Endothelial cell of umbilical vein (primary cell): ENCODE results near the gene BCL11A. TPM values are rescaled to one million over a fixed set of nuclear protein-coding genes. Genes with fewer than 3 reads are reported as not detected.

Experiments used
- BruUV-seq: library from RNA; stranded (reverse); fragments of 400-500 nt; replicated peaks from 2 replicates; lab custom pipeline; 2021; lab: Mats Ljungman, UMichigan
- CTCF ChIA-PET: fragments of 300-600, 350-600 bp; sonication (Branson Sonifier 250); formaldehyde crosslinking; loops from one replicate; lab custom pipeline; 2021; ENCODE audit warnings: antibody characterized with exemption, inconsistent platforms; lab: Charles Lee
- POLR2A ChIA-PET: fragments of 300-600, 350-600 bp; sonication (Branson Sonifier 250); formaldehyde crosslinking; loops from one replicate; lab custom pipeline; 2021; ENCODE audit warnings: antibody characterized with exemption, inconsistent platforms; lab: Charles Lee
- DNase-seq: peaks from one replicate; pipeline ENCODE4 v3.0.0-alpha.2; 2011; ENCODE audit warnings: low read depth, low spot score
- FAIRE-seq: peaks from 2 replicates; lab custom pipeline; 2011; peaks lifted over from hg19 to GRCh38; lab: Jason Lieb, UNC
- H2AFZ ChIP-seq: 2 replicates; pipeline ENCODE4 v1.6.0; 2012; ENCODE audit warnings: low read depth, low read length, control low read depth, inconsistent platforms
- H3K27ac ChIP-seq: 2 replicates; pipeline ENCODE4 v1.5.1; 2011; ENCODE audit warnings: low read depth, mild to moderate bottlenecking, control low read depth, low read length, moderate library complexity; ENCODE audit not compliant: insufficient read depth
- H3K27me3 ChIP-seq, 2 experiments: 2 replicates each; pipeline versions ENCODE4 v1.6.0 to v1.6.1; 2011; ENCODE audit warnings: low read length in 2 of 2, mixed read lengths in 1 of 2; ENCODE audit not compliant: control insufficient read depth in 2 of 2, insufficient read depth in 2 of 2
- H3K36me3 ChIP-seq, 2 experiments: 2 replicates in 1 of 2; 3 replicates in 1 of 2; pipeline ENCODE4 v1.5.1; 2011; ENCODE audit warnings: low read length in 2 of 2, mild to moderate bottlenecking in 1 of 2, moderate library complexity in 1 of 2; ENCODE audit not compliant: control insufficient read depth in 2 of 2, insufficient read depth in 2 of 2; ENCODE audit errors: extremely low read depth in 1 of 2
- H3K4me1 ChIP-seq: 3 replicates; pipeline ENCODE4 v1.5.1; 2011; ENCODE audit warnings: mild to moderate bottlenecking, low read length; ENCODE audit not compliant: control insufficient read depth, insufficient read depth; ENCODE audit errors: extremely low read depth
- H3K4me2 ChIP-seq: 2 replicates; pipeline ENCODE4 v1.6.1; 2011; ENCODE audit warnings: low read length, control low read depth, mixed read lengths; ENCODE audit not compliant: insufficient read depth
- H3K4me3 ChIP-seq, 3 experiments: fragments of 200-600 bp in 1 of 3; sonication (generic), shearing (Covaris generic) in 1 of 3; replicated peaks in 1 of 3; 2 replicates each; pipeline ENCODE4 v1.5.1; 2011 to 2016; ENCODE audit warnings: control low read depth in 3 of 3, low read length in 3 of 3, mild to moderate bottlenecking in 2 of 3, inconsistent platforms in 1 of 3, low read depth in 1 of 3, moderate library complexity in 1 of 3; ENCODE audit not compliant: insufficient read depth in 1 of 3
- H3K79me2 ChIP-seq: 2 replicates; pipeline ENCODE4 v1.6.0; 2012; ENCODE audit warnings: low read length, inconsistent platforms; ENCODE audit not compliant: control insufficient read depth, insufficient read depth
- H3K9ac ChIP-seq: replicated peaks from 2 replicates; pipeline ENCODE3; 2011; ENCODE audit warnings: low read length, control low read depth; ENCODE audit not compliant: insufficient read depth; ENCODE audit errors: extremely low read depth
- H3K9me1 ChIP-seq: replicated peaks from 3 replicates; pipeline ENCODE4 v1.6.0; 2011; ENCODE audit warnings: mild to moderate bottlenecking, low read length; ENCODE audit not compliant: control insufficient read depth, insufficient read depth; ENCODE audit errors: extremely low read depth
- H3K9me3 ChIP-seq: replicated peaks from 2 replicates; pipeline ENCODE4 v1.5.1; 2012; ENCODE audit warnings: low read length, inconsistent platforms; ENCODE audit not compliant: control insufficient read depth, insufficient read depth
- H4K20me1 ChIP-seq: replicated peaks from 2 replicates; pipeline ENCODE3; 2011; ENCODE audit warnings: mild to moderate bottlenecking, low read length; ENCODE audit not compliant: control insufficient read depth, insufficient read depth; ENCODE audit errors: extremely low read depth
- CTCF ChIP-seq, 2 donors: IDR thresholded peaks; 1 replicate in 1 of 2; 2 replicates in 1 of 2; pipeline ENCODE4 v1.5.1; 2011; ENCODE audit warnings: low read length in 2 of 2, mild to moderate bottlenecking in 2 of 2, moderate library complexity in 2 of 2, control low read depth in 1 of 2, inconsistent platforms in 1 of 2, low read depth in 1 of 2; ENCODE audit not compliant: insufficient read depth in 1 of 2; ENCODE audit errors: extremely low read depth in 1 of 2
- JUN ChIP-seq: IDR thresholded peaks from 2 replicates; pipeline ENCODE4 v1.6.1; 2011; ENCODE audit warnings: borderline replicate concordance, low read depth; ENCODE audit not compliant: insufficient read length, insufficient read depth
- POLR2AphosphoS5 ChIP-seq: IDR thresholded peaks from 2 replicates; pipeline ENCODE4 v1.6.1; 2012; ENCODE audit warnings: low read depth, mild to moderate bottlenecking, control low read depth, low read length, moderate library complexity; ENCODE audit not compliant: insufficient read depth
- dilution Hi-C: fragments of 300-500 bp; cut with MboI; formaldehyde crosslinking; loops from one replicate; pipeline ENCODE4 v1.15.0; 2019; ENCODE audit warnings: low sequenced_read_pairs; ENCODE audit not compliant: extremely low pct_ligation_motif_present
- intact Hi-C: fragments of 100-400 bp; cut with micrococcal nuclease; formaldehyde crosslinking; loops from one replicate; pipeline ENCODE4 v1.10.0; 2022
- polyA plus RNA-seq, 4 experiments: library from polyadenylated mRNA; depleted of rRNA in 3 of 4; stranded (reverse) in 3 of 4; unstranded in 1 of 4; fragments of >200 nt; gene quantifications; 2 replicates each; pipeline versions ENCODE4 v1.2.1 to v1.2.3, GENCODE V29; 2011 to 2012; ENCODE audit warnings: missing spikeins in 1 of 4
- total RNA-seq: library from RNA; stranded (reverse); gene quantifications from 2 replicates; pipeline ENCODE4 v1.2.3, GENCODE V29; 2021

The BCL11A gene
- total and polyA plus RNA-seq, 2 donors (not counting 3 experiments of a cell fraction or from before 2014, with no cell fraction given), result 0.12 to 0.88 TPM

GRCh38 chr2:60513191-60513590 lies 40.3 kb downstream of the BCL11A start:
- H3K9ac ChIP-seq, result no peak overlapping the region
- H3K4me1 ChIP-seq, result no peaks in the 10 kb centered on the region
- no peaks in the 10 kb centered on the region for H4K20me1 ChIP-seq
- H3K27me3 ChIP-seq, result no peaks in the 10 kb centered on the region
- DNase-seq (no peak), FAIRE-seq (no peak)
- H3K79me2 ChIP-seq, result no peaks in the 10 kb centered on the region
- intact Hi-C loops, result no loop called here
- H2AFZ ChIP-seq, result no peak overlapping the region
- no peak for TF ChIP-seq CTCF (IDR thresholded peaks at IDR 0.05; ENCODE audit: extremely low read depth in 1 of 2, insufficient read depth in 1 of 2, low read depth in 1 of 2, low read length in 2 of 2)
- no peak overlapping the region for H3K4me3 ChIP-seq
- dilution Hi-C loops, result no loop called here
- H3K36me3 ChIP-seq, result no peaks in the 10 kb centered on the region
- no TSS peak for BruUV-seq
- no peaks in the 10 kb centered on the region for H3K9me3 ChIP-seq
- ChIA-PET CTCF (no interaction called here), POLR2A (no interaction called here)
- H3K27ac ChIP-seq, result no peak overlapping the region
- no peak overlapping the region for H3K4me2 ChIP-seq
- H3K9me1 ChIP-seq, result no peaks in the 10 kb centered on the region

DNA sequence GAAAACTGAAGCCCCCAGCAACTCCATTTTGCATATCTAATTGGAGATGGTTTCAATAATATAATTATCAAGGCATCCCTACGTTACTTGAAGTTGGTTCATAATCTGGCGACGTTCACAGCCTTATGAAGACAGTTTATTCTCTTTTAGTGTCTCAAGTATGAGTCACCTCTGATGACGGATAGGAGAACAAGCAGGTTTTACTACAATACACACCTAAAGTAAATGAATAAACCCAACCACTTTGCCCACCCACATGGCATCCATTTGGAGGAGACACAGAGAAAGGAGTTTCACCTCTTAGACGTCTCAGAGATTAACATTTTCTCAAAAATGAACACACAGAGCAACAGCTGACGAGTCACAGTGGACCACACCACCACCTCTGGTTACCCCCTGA lies 40.8 kb downstream of the BCL11A start:
- Histone ChIP-seq H2AFZ (no peak overlapping the region), H4K20me1 (no peaks in the 10 kb centered on the region), H3K9me3 (no peaks in the 10 kb centered on the region), H3K27me3 (no peaks in the 10 kb centered on the region), H3K4me1 (no peaks in the 10 kb centered on the region), H3K9ac (no peak overlapping the region), H3K27ac (no peak overlapping the region), H3K4me3 (no peak overlapping the region), H3K9me1 (no peaks in the 10 kb centered on the region), H3K36me3 (no peaks in the 10 kb centered on the region), H3K79me2 (no peaks in the 10 kb centered on the region), H3K4me2 (no peak overlapping the region)
- DNase-seq (no peak), FAIRE-seq (no peak)
- dilution Hi-C loops, result no loop called here
- intact Hi-C loops, result no loop called here
- BruUV-seq, result no TSS peak
- CTCF ChIA-PET, result no interaction called here
- POLR2A ChIA-PET, result no interaction called here
- TF ChIP-seq JUN (peak; percentile 16), POLR2AphosphoS5 (no peak)
